PC-9 (cell line): ENCODE results near the gene APBA2. TPM values are rescaled to one million over a fixed set of nuclear protein-coding genes. Genes with fewer than 3 reads are reported as not detected.
"Not testable (repeated sequence)": the region's sequence is repeated elsewhere in the genome, so short reads cannot be mapped to it uniquely, and the experiment has no call there.

ENCODE experiments used
- BruUV-seq: library from RNA; stranded (reverse); fragments of 400-500 nt; replicated peaks from 2 replicates; lab custom pipeline; 2021; lab: Mats Ljungman, UMichigan
- CTCF ChIA-PET: fragments of 300-600 bp; sonication (Branson Sonifier 250); formaldehyde crosslinking; loops from one replicate; lab custom pipeline; 2022; ENCODE audit warnings: antibody characterized with exemption; lab: Charles Lee
- POLR2A ChIA-PET: fragments of 300-600 bp; sonication (Branson Sonifier 250); formaldehyde crosslinking; loops from one replicate; lab custom pipeline; 2022; ENCODE audit warnings: antibody characterized with exemption; ENCODE audit not compliant: unreplicated experiment; lab: Charles Lee
- DNase-seq, 2 experiments: peaks; one replicate each; pipeline versions ENCODE4 v3.0.0 to v3.0.0-alpha.2; 2015 to 2022; ENCODE audit warnings: mixed read lengths in 1 of 2
- H2AFZ ChIP-seq: fragments of 200-600 bp; sonication (generic); 2 replicates; pipeline ENCODE4 v1.8.1; 2017; ENCODE audit warnings: antibody characterized with exemption
- H3F3A ChIP-seq: fragments of 200-600 bp; sonication (generic); 2 replicates; pipeline ENCODE4 v1.8.1; 2017; ENCODE audit warnings: antibody characterized with exemption, mild to moderate bottlenecking, low read depth; ENCODE audit not compliant: insufficient read depth
- H3K27ac ChIP-seq: fragments of 200-600 bp; sonication (generic); 2 replicates; pipeline ENCODE4 v1.6.1; 2016; ENCODE audit warnings: mixed run types
- H3K27me3 ChIP-seq: fragments of 200-600 bp; sonication (generic); 2 replicates; pipeline ENCODE4 v1.6.1; 2016; ENCODE audit warnings: low read depth, mixed run types; ENCODE audit not compliant: insufficient read depth
- H3K36me3 ChIP-seq: fragments of 200-600 bp; sonication (generic); 2 replicates; pipeline ENCODE4 v1.6.1; 2016; ENCODE audit warnings: low read depth, mixed run types
- H3K4me1 ChIP-seq: fragments of 200-600 bp; sonication (generic); replicated peaks from 2 replicates; pipeline ENCODE4 v1.6.1; 2016; ENCODE audit warnings: mixed run types; ENCODE audit not compliant: insufficient read depth
- H3K4me2 ChIP-seq: fragments of 200-600 bp; sonication (generic); 2 replicates; pipeline ENCODE4 v1.6.1; 2017; ENCODE audit warnings: mixed run types
- H3K4me3 ChIP-seq: fragments of 200-600 bp; sonication (generic); 2 replicates; pipeline ENCODE4 v1.6.1; 2016; ENCODE audit warnings: mixed run types
- H3K79me2 ChIP-seq: fragments of 200-600 bp; sonication (generic); 2 replicates; pipeline ENCODE4 v1.6.1; 2017; ENCODE audit warnings: low read depth, mixed run types
- H3K9me2 ChIP-seq: fragments of 200-600 bp; sonication (generic); 2 replicates; pipeline ENCODE4 v1.8.1; 2017; ENCODE audit warnings: mild to moderate bottlenecking; ENCODE audit not compliant: insufficient read depth
- H3K9me3 ChIP-seq: fragments of 200-600 bp; sonication (generic); 2 replicates; pipeline ENCODE4 v1.8.1; 2016; ENCODE audit warnings: low read depth; ENCODE audit not compliant: insufficient read depth
- H4K20me1 ChIP-seq: fragments of 200-600 bp; sonication (generic); 2 replicates; pipeline ENCODE4 v1.8.1; 2017; ENCODE audit not compliant: insufficient read depth
- CTCF ChIP-seq: fragments of 200-600 bp; sonication (generic); conservative IDR thresholded peaks from 2 replicates; pipeline ENCODE4 v1.6.1; 2017; ENCODE audit warnings: mixed run types, antibody characterized with exemption, mild to moderate bottlenecking, moderate library complexity
- EZH2 ChIP-seq: fragments of 200-600 bp; sonication (generic); IDR thresholded peaks from 2 replicates; pipeline ENCODE4 v1.8.0; 2017; ENCODE audit warnings: antibody characterized with exemption, low read depth
- intact Hi-C: fragments of 100-400 bp; cut with micrococcal nuclease; formaldehyde crosslinking; loops from one replicate; pipeline ENCODE4 v1.10.0; 2022; ENCODE audit not compliant: unreplicated experiment
- total RNA-seq: library from RNA; stranded (reverse); gene quantifications from 2 replicates; pipeline ENCODE4 v1.2.3, GENCODE V29; 2021

APBA2 gene
- total RNA-seq, 1 experiment from 2014 or later: not detected

GRCh38 chr15:29159771-29160455 is 274.1 kb downstream of the APBA2 start:
- Histone ChIP-seq H3K4me3 (no peak overlapping the region), H3K4me2 (no peak overlapping the region), H3K27ac (no peak overlapping the region), H3K9me3 (no peaks in the 10 kb centered on the region), H3K9me2 (no peaks in the 10 kb centered on the region), H3K36me3 (no peaks in the 10 kb centered on the region), H3K79me2 (no peaks in the 10 kb centered on the region), H3F3A (no peaks in the 10 kb centered on the region), H3K27me3 (peaks cover 40% of the 10 kb centered on the region), H4K20me1 (no peaks in the 10 kb centered on the region), H2AFZ (no peak overlapping the region), H3K4me1 (no peaks in the 10 kb centered on the region)
- no peak for TF ChIP-seq EZH2
- TF ChIP-seq CTCF: no peak
- no peak for DNase-seq
- CTCF ChIA-PET: no interaction called here
- POLR2A ChIA-PET: no interaction called here
- no TSS peak for BruUV-seq
- intact Hi-C loops: no loop called here

DNA sequence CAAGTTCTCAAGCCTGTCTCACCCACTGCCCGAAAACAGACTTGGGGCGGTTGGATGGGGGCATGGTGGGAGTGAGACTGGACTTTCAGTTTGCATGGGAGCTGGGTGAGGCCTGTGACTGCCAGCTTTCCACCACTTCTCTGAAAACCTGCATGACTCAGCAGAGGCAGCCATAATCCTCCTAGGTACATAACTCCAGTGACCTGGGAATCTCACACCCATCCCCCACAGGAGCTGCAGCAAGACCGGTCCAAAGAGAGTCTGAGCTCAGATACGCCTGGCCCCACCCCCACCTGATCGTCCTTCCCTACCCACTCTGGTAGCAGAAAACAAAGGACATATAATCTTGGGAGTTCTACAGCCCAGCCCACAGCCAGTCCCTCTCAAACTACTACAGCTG is 276.6 kb downstream of the APBA2 start:
- peaks cover 20% of the 10 kb centered on the region for H3K27me3 ChIP-seq
- POLR2A ChIA-PET: no interaction called here
- no peak overlapping the region for H3K4me3 ChIP-seq
- H4K20me1 ChIP-seq: no peaks in the 10 kb centered on the region
- no peaks in the 10 kb centered on the region for H3K9me3 ChIP-seq
- no peaks in the 10 kb centered on the region for H3K79me2 ChIP-seq
- no TSS peak for BruUV-seq
- H3K4me2 ChIP-seq: no peak overlapping the region
- no peaks in the 10 kb centered on the region for H3F3A ChIP-seq
- no peaks in the 10 kb centered on the region for H3K4me1 ChIP-seq
- H3K36me3 ChIP-seq: no peaks in the 10 kb centered on the region
- no peak for DNase-seq
- CTCF ChIA-PET: no interaction called here
- no peaks in the 10 kb centered on the region for H3K9me2 ChIP-seq
- H3K27ac ChIP-seq: no peak overlapping the region
- TF ChIP-seq EZH2: no peak
- TF ChIP-seq CTCF: no peak
- intact Hi-C loops: no loop called here
- H2AFZ ChIP-seq: no peak overlapping the region

- H3K9me3 ChIP-seq, H3F3A ChIP-seq, H3K36me3 ChIP-seq, H3K4me3 ChIP-seq, DNase-seq, H3K27ac ChIP-seq, H3K4me2 ChIP-seq, H4K20me1 ChIP-seq, H3K27me3 ChIP-seq, BruUV-seq, H2AFZ ChIP-seq, CTCF ChIA-PET, intact Hi-C loops, H3K9me2 ChIP-seq, H3K4me1 ChIP-seq, POLR2A ChIA-PET, H3K79me2 ChIP-seq: not testable (repeated sequence)
Measured at GRCh38 chr15:29167122-29167521, 281.3 kb downstream of the APBA2 start.

Other genes starting within 250 kb of the APBA2 start
- gene GOLGA8M, start 173.6 kb upstream of the APBA2 start, total RNA-seq: not detected in 2 replicates
- gene GOLGA6L7, start 37.3 kb upstream of the APBA2 start, total RNA-seq: not detected in 2 replicates